Forelimb muscle (tissue), 1 donor: Measurements from ENCODE around the gene ALG8. TPM values are rescaled to one million over a fixed set of nuclear protein-coding genes. Genes with fewer than 3 reads are reported as not detected.
"Not testable (repeated sequence)": the region's sequence is repeated elsewhere in the genome, so short reads cannot be mapped to it uniquely, and the experiment has no call there.

Experiments
- DNase-seq: peaks from one replicate; pipeline ENCODE4 v3.0.0-alpha.2; 2013; ENCODE audit warnings: low read depth
- polyA plus RNA-seq: library from polyadenylated mRNA; unstranded; fragments of 120-200 nt; gene quantifications from one replicate; pipeline ENCODE4 v1.2.1, GENCODE V29; 2013; ENCODE audit not compliant: insufficient read length

Gene ALG8
- polyA plus RNA-seq = 20.6 TPM

DNA sequence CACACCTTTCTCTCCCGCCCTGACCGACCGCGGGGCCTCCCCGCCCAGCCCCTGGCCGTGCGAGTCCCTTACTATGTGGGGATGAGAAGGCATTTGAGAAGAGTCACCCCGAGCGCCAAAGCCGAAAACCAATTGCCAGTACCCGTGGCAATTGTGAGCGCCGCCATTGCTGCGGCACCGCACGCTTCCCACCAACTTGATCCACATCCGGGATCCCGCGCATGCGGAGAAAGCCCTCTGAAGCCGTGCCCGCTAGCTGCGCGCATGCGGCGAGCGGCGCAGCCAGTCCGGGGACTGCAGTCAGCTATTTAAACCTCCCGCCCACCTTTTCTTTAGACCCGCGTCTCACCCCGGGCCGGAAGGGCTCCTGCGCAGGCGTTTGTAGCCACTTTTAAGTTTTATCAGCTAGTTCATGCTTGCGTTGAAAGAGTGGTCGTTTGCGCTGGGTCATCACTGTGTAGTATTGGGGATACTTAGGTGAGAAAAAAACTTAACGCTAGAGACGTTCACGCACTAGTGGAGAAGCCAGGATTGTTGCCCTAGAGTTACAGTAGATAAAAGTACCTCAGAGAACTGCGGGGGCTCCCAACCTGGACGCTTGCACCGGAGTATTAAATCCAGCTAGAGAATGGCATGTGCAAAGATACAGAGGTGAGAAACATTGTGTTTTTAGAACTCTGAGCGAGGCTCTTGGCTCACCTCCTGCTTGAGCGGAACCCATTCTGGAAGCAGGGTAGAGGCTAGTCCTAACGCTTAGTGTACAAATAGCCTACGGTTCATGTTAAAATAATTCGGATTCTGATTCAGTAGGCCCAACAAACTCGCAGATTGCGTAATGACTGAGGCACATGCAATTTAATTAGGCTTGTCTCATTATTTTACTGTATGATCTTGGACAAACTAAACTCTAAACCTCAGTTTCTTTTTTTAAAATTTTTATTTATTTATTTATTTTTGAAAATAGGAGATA lies at the start of gene ALG8:
ALG8 (minus strand) TSS at position 205 of the 970 bp plus-strand sequence; CDS start at position 167, 38 bp downstream.
- peak; percentile 95 for DNase-seq

DNA sequence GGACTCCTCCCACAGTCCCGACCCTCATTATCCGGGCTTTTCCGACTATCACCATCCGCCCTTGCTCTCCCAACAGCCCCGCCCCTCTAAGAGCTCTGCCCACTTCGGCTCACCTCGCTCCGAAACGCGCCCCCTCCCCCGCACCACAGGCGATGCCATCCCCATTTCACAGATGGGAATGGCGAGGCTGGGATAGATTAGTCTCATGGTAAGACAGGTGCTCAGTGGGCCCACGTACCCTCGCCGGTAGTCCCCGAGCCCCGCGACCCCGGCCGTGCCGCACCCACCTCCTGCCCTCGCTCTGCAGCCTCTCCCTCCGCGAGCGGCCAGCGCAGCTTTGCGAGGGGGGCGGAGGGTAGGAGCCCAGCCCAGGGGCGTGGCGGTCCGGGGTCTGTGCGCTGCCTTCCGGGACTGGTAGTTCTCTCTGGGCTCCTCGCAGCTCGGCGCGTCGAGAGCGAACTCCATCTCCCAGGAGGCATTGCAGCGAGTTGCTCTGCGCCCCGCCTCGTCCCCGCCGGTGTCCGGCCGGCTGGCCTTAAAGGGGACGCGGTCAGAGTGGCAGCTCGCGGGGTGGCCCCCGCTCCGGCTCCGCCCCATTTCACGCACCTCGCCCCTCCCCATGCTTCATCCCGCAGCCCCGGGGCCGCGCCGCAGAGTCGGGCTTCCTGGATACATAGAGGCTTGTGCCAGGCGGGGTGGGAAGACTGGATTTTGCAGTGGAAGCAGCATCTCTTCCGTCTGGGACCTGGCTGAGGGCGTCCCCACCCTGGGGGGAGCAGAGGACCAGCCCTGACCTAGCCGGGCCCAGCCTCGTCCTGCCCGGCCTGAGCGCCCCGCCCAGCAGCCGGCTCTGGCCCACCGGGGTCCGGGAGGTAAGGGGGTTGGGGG lies 49.1 kb upstream of the ALG8 start, which contains the start of the genes KCTD21 and USP35:
KCTD21 (minus strand) TSS at position 341 of the 888 bp plus-strand sequence. CDS start 14,072 bp downstream, outside the sequence.
USP35 (plus strand) TSS at position 634 of the 888 bp plus-strand sequence. CDS start 7,327 bp downstream, outside the sequence.
- DNase-seq = peak; percentile 95

DNA sequence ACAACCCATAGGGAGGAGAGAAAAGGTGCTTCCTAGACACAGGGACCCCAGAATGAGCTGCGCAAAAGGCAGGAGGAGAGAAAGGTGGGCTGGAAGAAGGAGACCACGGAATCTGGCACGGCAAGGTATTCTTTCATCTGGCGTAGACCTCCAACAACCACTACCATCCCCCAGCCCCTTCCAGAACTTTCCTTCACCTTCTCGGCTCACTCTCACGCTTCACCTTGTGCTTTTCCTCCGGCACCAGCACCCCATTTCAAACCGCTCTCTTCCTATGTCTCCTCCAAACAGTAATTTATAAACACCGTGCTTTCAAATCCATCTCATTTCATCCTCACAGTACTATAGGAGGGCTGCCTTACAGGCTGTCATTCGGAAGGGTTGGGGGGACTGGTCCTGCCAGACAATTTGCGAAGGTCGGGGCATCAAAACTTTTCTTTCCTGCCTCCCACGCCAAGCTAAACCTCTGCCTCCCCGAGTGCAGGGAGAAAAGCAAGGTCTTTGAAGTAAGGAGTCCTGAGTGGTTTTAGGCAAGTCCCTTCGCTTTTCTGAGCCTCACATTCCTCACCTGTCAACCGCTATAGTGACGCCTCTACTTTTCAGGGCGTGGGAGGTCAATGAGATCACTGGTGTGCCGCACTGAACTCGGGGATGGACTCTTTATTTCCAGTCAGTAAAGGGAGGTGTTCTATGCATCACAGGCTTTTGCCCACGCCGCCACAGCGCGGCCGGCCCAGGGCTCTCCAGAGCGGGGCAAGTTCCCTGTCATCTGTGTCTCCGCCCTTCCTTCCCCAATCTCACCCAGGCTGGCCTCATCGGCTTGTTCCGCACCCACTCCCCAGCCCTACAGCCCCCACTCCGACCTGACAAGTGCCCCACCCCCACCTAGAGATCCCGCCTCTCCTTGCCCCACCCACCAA lies 48.2 kb upstream of the ALG8 start:
- no peak for DNase-seq

DNA sequence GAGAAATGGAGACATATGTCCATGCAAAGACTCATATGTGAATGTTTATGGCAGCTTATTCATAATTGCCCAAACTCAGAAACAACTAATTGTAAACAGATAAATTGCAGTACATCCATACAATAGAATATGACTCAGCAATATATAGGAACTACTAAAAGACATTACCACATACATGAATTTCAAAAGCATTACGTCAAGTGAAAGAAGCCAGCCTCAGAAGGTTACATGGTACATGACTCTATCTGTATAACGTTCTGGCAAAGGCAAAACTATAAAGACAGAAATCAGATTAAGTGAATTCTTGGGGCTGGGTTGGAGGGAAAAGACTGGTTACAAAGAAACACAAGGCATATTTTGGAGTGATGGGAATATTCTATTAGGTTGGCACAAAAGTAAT lies 41.8 kb upstream of the ALG8 start:
- no peak for DNase-seq

- no peak for DNase-seq
Measured at GRCh38 chr11:78180751-78181150, 41.3 kb upstream of the ALG8 start.

GRCh38 chr11:78179459-78180071 lies 40.1 kb upstream of the ALG8 start:
- no peak for DNase-seq

DNA sequence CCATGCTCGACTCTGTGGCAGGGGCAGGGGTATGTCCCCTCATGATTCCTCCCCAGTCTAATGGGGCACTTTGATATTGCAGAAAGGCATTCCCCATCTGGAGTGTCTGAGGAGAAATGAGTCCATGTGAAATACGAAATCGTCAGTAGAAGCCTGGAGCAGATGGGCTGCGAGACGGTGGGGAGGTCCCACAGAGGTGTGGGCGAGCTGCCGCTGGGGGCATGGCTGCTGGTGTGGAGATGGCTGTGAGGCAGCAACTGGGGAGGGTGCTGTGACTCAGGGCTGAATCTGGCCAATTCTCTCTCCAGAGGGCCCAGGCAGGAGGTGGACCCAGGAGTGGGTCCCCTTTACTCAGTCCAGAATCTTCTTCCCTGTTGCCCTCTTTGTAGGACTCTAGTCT lies 37.8 kb upstream of the ALG8 start:
- no peak for DNase-seq

DNA sequence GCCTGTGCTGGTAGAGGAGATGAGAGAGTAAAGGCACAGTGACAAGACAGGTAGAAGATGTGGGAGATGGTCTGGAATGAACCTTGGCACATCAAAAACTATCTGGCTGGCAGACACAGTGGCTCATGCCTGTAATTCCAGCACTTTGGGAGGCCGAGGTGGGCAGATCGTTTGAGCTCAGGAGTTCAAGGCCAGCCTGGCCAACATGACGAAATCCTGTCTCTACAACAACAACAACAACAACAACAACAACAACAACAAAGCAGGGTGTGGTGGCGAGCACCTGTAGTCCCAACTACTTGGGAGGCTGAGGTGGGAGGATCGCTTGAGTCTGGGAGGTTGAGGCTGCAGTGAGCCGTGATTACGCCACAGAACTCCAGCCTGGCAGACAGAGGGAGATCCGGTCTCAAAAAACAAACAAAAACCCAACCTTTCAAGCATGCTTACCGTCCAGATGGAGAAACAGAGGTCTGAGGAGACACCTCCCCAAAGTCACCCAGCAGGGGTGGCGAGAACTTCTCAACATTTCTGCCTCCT lies 37.2 kb upstream of the ALG8 start:
- DNase-seq = no peak

- DNase-seq = not testable (repeated sequence)
Measured at GRCh38 chr11:78175862-78176261, 36.4 kb upstream of the ALG8 start.

DNA sequence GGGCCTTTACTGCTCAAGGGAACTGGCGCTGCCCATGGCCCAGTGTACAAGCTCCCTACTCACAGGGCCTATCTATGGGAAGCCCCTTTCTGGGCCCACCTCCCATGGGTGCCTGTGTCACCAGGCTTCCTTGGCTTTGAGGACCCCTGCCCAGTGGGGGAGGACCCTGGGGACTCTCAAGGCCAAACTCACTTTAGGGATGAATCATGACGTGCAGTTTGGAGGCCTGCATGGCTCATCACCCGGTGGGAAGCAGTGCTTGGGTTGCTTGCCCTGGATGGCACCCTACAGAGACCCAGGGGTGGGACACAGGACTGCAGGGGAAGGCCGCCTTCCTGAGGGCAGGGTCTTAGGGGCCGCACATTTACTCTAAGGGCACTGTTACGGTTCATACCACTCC lies 32.5 kb upstream of the ALG8 start:
- DNase-seq = no peak

DNA sequence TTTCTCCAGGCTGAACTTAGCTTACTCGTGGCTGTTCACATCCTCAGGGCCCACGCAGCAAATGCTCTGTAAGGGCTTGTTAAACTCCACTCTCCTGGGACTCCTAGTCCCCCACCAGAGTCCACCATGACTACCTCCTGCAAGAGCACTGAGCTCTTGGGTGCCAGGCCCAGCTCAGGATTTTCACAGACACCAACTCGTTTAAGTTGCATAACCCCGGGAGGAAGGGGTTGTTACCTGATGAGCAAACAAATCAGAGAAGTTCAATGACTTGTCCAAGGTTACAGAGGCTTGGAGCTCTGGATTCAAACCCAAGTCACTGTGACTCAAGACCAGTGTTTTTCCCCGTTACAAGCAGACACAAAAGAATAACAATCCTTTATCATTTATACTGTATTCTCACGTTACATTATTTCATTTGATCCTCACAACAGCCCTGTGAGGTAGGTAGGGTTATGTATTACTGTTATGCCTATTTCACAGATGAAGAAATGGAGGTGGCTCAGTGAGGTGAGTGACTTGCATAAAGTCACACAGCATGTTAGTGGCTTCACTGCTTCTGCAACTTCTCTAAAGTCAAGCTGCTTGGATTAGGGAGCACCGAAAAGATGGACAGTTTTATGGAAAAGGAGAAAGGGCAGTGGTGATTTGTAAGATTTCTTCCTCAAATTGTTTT lies 31.6 kb upstream of the ALG8 start:
- DNase-seq = no peak

GRCh38 chr11:78170413-78170812 lies 31.0 kb upstream of the ALG8 start:
- no peak for DNase-seq

DNA sequence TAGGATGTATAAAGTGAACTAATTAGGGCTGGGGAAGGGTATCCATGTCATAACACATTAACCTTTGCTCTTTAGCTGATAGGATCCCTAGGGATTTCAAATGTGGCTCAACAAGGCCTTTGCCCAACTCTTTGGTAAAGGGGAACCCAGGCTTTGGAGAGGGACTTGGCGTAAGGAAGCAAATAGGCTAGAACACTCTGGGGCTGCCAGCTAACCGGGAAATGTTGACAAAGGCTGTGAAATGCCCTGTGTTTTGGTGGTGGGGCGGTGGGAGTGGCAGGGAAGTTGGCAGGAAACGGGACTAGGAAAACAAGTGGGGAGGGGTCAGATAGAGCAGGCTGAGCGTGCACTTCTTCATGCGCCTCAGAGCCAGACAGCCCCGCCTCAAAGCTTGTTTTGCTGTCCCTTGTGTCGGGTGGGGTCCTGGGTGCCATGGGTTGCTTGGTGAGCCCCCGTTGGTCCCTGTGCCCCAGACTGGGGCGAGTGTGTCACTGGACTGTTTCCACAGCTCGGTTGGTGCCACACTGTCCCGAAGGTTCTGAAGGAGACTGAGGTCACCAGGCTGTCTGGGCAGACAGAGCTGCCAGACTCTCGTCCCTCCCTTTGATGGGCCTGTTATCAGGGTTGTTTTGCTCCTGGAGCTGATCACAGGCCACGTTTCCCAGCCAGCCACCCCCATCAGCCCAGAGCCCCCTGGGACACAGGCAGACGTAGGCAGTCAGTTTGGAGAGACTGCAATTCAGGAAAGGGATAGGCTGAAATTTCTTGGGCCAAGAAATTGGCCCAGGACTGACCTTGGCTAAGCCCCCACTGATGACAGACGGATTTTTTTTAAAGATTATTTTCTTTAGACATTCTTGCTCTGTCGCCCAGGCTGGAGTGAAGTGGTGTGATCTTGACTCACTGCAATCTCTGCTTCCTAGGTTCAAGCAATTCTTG lies 29.4 kb upstream of the ALG8 start:
- no peak for DNase-seq

DNA sequence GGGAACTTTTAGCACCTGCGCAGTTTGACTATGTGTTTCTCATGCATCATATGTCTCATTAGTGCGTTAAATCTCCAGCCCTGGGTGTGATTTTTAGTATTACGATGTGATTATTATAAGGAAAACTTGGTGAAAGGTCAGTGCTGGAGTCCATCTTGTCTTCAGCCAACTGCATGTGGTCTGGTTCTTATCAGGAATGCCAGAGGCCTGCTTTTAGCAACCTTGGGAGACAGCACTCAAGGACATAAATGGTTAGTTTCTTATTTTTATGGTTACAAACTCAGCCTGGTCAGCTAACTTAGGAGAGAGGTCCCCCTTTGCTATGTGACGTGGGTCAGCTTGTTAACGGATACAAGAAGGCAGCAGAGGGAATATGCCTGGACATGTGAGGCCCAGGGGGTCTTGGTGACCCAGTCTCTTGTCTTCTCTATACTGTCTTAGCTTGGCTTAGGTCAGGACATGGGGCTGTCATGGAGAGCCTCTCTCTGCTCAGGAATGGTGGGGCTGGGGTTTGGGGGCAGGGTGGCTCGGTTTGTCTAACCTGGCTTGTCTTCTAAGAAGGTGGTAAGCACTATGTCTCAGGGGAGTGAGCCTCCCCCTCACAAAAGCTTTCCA lies 27.5 kb upstream of the ALG8 start:
- DNase-seq = no peak

DNA sequence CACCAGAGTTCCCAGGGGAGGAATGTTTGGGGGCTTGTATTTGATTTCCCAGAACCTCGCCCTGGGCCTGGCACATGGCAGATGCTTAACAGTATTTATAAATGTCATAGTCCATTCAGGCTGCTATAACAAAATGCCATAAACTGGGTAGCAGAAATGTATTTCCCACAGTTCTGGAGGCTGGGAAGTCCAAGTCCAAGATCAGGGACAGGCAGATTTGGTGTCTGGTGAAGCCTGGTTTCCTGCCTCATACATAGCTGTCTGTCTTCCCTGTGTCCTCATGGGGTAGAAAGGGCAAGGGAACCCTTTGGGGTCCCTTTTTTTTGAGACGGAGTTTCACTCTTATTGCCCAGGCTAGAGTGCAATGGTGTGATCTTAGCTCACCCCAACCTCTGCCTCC lies 25.0 kb upstream of the ALG8 start:
- no peak for DNase-seq

DNA sequence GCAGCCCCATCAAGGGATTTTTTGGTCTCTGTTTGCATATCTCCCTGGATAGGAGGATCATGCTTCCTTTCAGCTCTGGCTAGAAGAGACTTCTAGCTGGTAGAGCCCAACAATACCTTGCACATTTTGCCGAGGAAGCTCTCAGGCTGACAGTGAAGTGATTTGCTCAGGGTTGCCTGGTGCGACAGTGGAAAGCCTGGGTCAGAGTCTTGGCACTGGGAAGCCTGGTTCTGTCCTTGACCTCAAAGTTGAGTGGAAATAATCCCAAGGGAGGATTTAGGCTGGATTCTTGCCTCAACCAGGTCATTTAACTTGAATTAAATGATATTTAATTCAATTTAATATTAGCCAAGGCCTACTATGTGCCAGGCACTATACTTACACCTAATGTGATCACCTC lies 24.4 kb upstream of the ALG8 start:
- no peak for DNase-seq

GRCh38 chr11:78161962-78162371 lies 22.5 kb upstream of the ALG8 start:
- DNase-seq = no peak

DNA sequence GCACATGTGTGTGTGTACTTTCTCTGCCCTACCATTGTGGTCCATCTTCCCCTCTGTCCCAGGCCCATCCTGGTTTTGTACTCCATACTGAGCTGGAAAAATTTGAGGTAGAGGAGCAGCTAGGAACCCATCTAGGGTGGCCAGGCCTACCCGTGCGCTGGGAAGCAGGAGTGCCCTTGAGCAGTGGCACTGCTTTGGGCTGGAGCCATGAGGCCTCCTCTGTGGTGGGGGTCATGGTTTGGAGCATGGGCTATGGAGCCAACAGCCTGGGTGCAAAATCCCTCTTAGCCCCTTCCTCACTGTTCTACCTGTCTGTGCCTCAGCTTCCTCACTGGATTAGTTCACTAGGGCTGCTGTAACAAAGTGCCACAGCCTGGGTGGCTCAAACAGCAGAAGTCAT lies 21.9 kb upstream of the ALG8 start:
- DNase-seq = no peak
